ENCODE measurements around the gene PCK1.

The PCK1 gene

DNA sequence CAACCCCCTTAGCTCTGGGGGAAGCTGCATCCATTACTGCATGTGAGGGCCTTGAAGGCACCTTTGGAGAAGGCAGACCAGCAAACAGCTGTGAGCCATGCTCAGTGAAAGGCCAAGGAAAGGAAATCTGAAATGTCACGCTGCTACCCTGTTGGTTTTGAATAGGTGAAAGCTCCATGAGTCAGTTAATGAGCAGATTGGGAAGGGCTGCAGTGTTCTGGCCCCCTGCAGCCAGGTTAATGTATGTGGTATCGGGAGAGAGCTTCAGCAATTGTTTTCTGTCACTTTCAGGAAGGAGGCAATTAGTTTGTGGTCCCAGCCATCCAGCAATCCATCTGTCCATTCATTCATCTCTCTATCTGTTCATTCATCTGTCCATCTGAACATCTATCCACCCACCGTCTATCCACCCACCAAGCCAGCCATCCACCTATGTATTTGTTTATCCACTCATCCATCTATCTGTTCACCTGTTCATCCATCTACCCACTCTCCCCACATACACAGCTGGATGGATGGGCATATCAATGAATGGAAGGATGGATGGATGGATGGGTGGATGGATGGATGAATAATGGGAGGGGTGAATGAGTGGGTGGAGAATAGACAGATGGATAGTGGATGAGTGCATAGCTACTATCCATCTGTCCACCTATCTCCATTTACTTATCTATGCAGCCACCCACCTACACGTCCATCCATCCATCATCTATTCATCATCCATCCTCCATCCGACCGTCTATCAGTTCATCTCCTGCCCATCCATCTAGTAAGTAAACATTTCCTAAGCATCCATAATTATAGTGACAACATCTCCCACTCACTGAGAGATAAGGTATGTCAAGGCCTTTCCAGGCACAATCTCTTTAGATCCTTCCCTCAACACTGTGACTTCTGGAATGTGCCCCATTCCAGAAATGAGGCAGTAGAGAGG is 16.0 kb downstream of the PCK1 start:
- DNase-seq (ENCODE audit: low read depth, low spot score): no peak
- CTCF ChIA-PET: interaction anchor here (0.8 to 2.0 kb wide), 2 partner anchors 10 to 45 kb away, joined by 3 to 6 read pairs; no protein-coding TSS in a partner anchor
- POLR2A ChIA-PET: no interaction called here
- TF ChIP-seq, protein P1, sequence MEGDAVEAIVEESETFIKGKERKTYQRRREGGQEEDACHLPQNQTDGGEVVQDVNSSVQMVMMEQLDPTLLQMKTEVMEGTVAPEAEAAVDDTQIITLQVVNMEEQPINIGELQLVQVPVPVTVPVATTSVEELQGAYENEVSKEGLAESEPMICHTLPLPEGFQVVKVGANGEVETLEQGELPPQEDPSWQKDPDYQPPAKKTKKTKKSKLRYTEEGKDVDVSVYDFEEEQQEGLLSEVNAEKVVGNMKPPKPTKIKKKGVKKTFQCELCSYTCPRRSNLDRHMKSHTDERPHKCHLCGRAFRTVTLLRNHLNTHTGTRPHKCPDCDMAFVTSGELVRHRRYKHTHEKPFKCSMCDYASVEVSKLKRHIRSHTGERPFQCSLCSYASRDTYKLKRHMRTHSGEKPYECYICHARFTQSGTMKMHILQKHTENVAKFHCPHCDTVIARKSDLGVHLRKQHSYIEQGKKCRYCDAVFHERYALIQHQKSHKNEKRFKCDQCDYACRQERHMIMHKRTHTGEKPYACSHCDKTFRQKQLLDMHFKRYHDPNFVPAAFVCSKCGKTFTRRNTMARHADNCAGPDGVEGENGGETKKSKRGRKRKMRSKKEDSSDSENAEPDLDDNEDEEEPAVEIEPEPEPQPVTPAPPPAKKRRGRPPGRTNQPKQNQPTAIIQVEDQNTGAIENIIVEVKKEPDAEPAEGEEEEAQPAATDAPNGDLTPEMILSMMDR (IDR thresholded peaks at IDR 0.05; ENCODE audit: insufficient read depth, low read length, missing control alignments): no peak
- no peak overlapping the region for H3K4me3 ChIP-seq (ENCODE audit: low read depth, low read length)

DNA sequence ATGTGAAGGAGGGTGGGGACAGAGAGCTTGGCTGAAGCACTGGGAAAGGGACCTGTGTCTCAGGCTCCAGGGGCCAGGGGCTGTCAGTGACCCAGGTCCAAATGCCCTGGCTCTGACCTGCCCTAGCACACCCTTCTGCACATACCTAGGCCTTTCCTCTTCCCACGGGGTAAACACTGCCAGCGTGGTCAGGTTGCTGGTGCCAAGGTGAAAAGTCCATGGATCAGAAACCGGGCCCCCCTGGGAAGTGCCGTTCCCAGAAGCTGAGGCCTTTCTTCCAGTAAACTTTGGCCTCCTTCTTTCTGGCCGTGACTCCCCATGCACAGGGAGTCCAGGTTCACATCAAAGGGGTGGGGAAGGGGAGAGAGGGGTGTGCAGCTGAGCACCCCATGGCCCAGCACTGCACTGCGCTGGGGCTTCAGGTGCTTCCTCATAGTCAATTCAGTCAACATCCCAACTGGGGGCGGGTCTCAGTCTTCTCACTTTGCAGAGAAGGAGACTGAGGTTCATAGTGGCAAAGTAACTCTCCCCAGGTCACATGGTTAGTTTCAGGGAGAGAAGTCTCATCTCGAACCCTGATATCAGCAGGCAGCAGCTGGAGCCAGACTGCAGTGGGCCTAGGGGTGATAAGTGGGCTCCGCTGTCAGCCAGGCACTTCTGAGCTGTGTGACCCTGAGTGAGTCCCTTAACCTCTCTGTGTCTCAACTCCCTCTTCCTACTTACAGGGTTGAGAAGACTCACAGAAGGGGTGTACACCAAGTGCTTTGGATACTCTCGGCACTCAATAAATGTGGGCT is 17.0 kb downstream of the PCK1 start:
- POLR2A ChIA-PET: no interaction called here
- CTCF ChIA-PET: interaction anchor here (1.7 kb wide), 1 partner anchor 15 kb away, joined by 3 read pairs; no protein-coding TSS in a partner anchor
- TF ChIP-seq, protein P1 (IDR thresholded peaks at IDR 0.05; ENCODE audit: insufficient read depth, low read length, missing control alignments): no peak
- no peak overlapping the region for H3K4me3 ChIP-seq (ENCODE audit: low read depth, low read length)
- no peak for DNase-seq (ENCODE audit: low read depth, low spot score)

DNA sequence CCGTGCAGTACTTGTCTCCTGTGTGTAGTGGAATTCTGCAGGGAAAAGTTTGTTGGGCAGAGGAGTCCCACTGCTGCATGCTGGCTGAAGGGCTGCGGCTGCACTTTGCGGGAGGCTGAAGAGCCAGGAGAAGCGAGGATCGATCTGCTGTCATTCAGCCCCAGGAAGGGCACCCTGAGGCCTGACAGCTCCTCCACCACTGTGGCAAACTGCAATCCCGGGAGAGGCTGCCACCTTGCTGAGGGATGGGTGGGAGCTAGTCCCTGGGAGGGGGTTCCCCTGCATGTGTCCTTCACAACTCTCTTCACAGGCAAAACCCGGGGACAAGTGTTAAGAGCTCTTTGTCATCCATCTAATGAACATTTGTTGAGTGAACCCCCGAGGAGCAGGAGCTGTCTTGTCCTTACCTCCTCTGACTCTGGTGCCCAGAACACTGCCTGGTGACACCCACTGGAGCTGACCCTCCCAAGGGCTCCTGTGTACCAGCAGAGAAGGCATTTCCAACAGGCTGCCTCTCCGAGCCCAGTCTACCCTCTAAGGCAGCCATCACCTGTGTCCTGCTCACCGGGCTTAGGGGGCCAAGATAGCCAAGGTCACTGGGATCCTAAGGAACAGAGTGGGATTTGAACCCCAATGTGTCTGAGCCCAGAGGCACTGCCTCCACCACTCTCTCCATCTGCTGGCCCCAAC is 17.7 kb downstream of the PCK1 start:
- ChIA-PET POLR2A (no interaction called here), CTCF (interaction anchor here (1.7 kb wide), 1 partner anchor 15 kb away, joined by 3 read pairs; no protein-coding TSS in a partner anchor)
- DNase-seq (ENCODE audit: low read depth, low spot score): no peak
- TF ChIP-seq, protein P1 (IDR thresholded peaks at IDR 0.05; ENCODE audit: insufficient read depth, low read length, missing control alignments): no peak
- H3K4me3 ChIP-seq (ENCODE audit: low read depth, low read length): no peak overlapping the region

DNA sequence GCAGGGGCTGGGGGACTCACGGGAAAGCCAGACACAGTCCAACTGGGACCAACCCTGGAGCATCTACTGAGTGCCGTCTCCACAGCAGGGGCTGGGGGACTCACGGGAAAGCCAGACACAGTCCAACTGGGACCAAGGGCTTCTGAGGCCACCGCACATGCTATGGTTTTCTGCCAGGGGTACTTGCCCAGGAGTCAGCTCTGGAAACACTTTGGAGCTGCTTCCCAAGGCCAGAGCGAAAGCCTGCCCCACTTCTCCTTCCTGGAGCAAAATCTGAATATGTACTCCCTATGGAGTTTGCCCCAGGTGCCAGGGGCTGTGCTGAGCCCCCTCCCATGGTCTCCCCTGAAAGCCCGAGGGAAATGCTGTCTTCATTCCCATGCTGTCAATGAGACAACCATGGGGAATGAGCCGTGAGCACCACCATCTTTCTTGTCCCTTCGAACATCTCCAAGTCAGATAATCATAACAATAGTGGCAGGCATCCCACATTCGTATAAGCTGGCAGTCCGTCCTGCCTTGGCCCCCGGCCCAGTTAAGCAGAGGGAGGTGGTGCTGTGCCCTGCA is 18.5 kb downstream of the PCK1 start:
- ChIA-PET POLR2A (no interaction called here), CTCF (interaction anchor here (1.7 kb wide), 1 partner anchor 14 kb away, joined by 3 read pairs; no protein-coding TSS in a partner anchor)
- TF ChIP-seq, protein P1 (IDR thresholded peaks at IDR 0.05; ENCODE audit: insufficient read depth, low read length, missing control alignments): no peak

DNA sequence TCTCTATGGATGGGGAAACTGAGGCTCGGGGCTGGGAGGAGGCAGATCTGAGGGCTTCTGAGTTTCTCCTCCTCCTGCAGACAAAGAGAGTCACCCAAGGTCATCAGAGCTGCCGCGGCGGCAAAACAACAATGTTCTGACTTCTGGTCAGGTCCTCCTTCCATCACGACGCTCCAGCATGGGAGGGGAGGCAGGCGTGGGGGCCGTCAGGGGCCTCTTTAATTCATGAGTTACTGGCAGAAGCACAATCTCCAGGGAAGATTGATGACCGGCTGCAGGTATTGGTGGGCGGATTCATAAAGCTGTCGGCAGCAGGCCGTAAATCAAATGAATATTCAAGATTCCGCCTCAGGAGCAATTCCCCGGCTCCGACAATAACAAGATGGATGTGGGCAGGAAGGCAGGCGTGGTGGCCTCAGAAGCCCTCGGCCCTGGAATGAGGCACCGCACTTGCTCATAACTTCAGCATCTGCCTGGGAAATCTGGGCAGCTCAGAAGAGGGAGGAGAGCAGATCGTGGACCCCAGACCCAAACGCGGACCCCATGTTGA is 19.1 kb downstream of the PCK1 start:
- TF ChIP-seq, protein P1 (IDR thresholded peaks at IDR 0.05; ENCODE audit: insufficient read depth, low read length, missing control alignments): no peak
- ChIA-PET CTCF (interaction anchor here (1.7 to 8.5 kb wide), 2 partner anchors 13 to 15 kb away, joined by 3 to 56 read pairs; no protein-coding TSS in a partner anchor), POLR2A (no interaction called here)
- no peak overlapping the region for H3K4me3 ChIP-seq (ENCODE audit: low read depth, low read length)
- DNase-seq (ENCODE audit: low read depth, low spot score): no peak

More for the DNA sequence above, 18.5 kb downstream of the PCK1 start:
- no peak for DNase-seq (ENCODE audit: low read depth, low spot score)
- H3K4me3 ChIP-seq (ENCODE audit: low read depth, low read length): no peak overlapping the region

All from AG04449 (cell line).